Glutamatergic neuron (in vitro differentiated cells): ENCODE measurements around the gene SYPL1. TPM values are rescaled to one million over a fixed set of nuclear protein-coding genes. Genes with fewer than 3 reads are reported as not detected.

Source experiments
- DNase-seq: peaks from one replicate; pipeline ENCODE4 v3.0.0; 2022
- H3K27ac Mint-ChIP-seq: one replicate; pipeline ENCODE4 v1.8.0; 2020; ENCODE audit warnings: mild to moderate bottlenecking, mixed read lengths, inconsistent platforms; ENCODE audit not compliant: unreplicated experiment
- H3K27me3 Mint-ChIP-seq: one replicate; pipeline ENCODE4 v1.8.0; 2020; ENCODE audit warnings: mild to moderate bottlenecking, moderate library complexity, mixed read lengths, inconsistent platforms; ENCODE audit not compliant: unreplicated experiment
- H3K36me3 Mint-ChIP-seq: one replicate; pipeline ENCODE4 v1.8.0; 2020; ENCODE audit warnings: mild to moderate bottlenecking, mixed read lengths, inconsistent platforms; ENCODE audit not compliant: unreplicated experiment
- H3K4me1 Mint-ChIP-seq: one replicate; pipeline ENCODE4 v1.8.0; 2020; ENCODE audit warnings: mild to moderate bottlenecking, low read depth, mixed read lengths, inconsistent platforms; ENCODE audit not compliant: unreplicated experiment
- H3K4me3 Mint-ChIP-seq: one replicate; pipeline ENCODE4 v1.8.0; 2020; ENCODE audit warnings: mild to moderate bottlenecking, mixed read lengths, inconsistent platforms; ENCODE audit not compliant: unreplicated experiment
- H3K9me3 Mint-ChIP-seq: one replicate; pipeline ENCODE4 v1.8.0; 2020; ENCODE audit warnings: mild to moderate bottlenecking, moderate library complexity, mixed read lengths, inconsistent platforms; ENCODE audit not compliant: unreplicated experiment
- CTCF ChIP-seq: fragments of 200-600 bp; sonication (generic); IDR thresholded peaks from one replicate; pipeline ENCODE4 v1.5.0; 2021; ENCODE audit not compliant: partially characterized antibody, unreplicated experiment
- total RNA-seq: library from RNA; stranded (reverse); fragmentation: NEBNext Ultra II Directional; extraction: Animal tissue kit (Norgen Biotek cat#: 25700); gene quantifications from one replicate; pipeline ENCODE4 v1.2.1, GENCODE V29; 2021; ENCODE audit not compliant: unreplicated experiment

SYPL1 gene
- total RNA-seq, 1 donor from 2014 or later = 10.0 TPM

- DNase-seq = no peak
- no peaks in the 10 kb centered on the region for H3K9me3 Mint-ChIP-seq
- no peaks in the 10 kb centered on the region for H3K27me3 Mint-ChIP-seq
- no peak for TF ChIP-seq CTCF
- peaks cover 4% of the 10 kb centered on the region for H3K4me1 Mint-ChIP-seq
- H3K36me3 Mint-ChIP-seq = no peaks in the 10 kb centered on the region
- H3K27ac Mint-ChIP-seq = no peak overlapping the region
- H3K4me3 Mint-ChIP-seq = no peak overlapping the region
These were observed 64.0 kb downstream of the SYPL1 start for GRCh38 chr7:106047818-106048705.

- H3K4me1 Mint-ChIP-seq = peaks cover 9% of the 10 kb centered on the region
- H3K36me3 Mint-ChIP-seq = no peaks in the 10 kb centered on the region
- H3K4me3 Mint-ChIP-seq = no peak overlapping the region
- H3K9me3 Mint-ChIP-seq = no peaks in the 10 kb centered on the region
- no peak for DNase-seq
- peaks cover 1% of the 10 kb centered on the region for H3K27me3 Mint-ChIP-seq
- H3K27ac Mint-ChIP-seq = no peak overlapping the region
- TF ChIP-seq CTCF = no peak
These were observed 64.9 kb downstream of the SYPL1 start for GRCh38 chr7:106047184-106047583.

GRCh38 chr7:106045586-106045985 lies 66.5 kb downstream of the SYPL1 start:
- Mint-ChIP-seq H3K36me3 (no peaks in the 10 kb centered on the region), H3K4me3 (no peak overlapping the region), H3K27me3 (peaks cover 1% of the 10 kb centered on the region), H3K4me1 (peaks cover 9% of the 10 kb centered on the region), H3K9me3 (no peaks in the 10 kb centered on the region), H3K27ac (no peak overlapping the region)
- no peak for DNase-seq
- TF ChIP-seq CTCF = no peak

GRCh38 chr7:106045139-106045538 lies 67.0 kb downstream of the SYPL1 start:
- no peaks in the 10 kb centered on the region for H3K36me3 Mint-ChIP-seq
- peaks cover 1% of the 10 kb centered on the region for H3K27me3 Mint-ChIP-seq
- no peak overlapping the region for H3K4me3 Mint-ChIP-seq
- no peak for DNase-seq
- H3K9me3 Mint-ChIP-seq = no peaks in the 10 kb centered on the region
- peaks cover 9% of the 10 kb centered on the region for H3K4me1 Mint-ChIP-seq
- TF ChIP-seq CTCF = no peak
- no peak overlapping the region for H3K27ac Mint-ChIP-seq

- H3K27ac Mint-ChIP-seq = no peak overlapping the region
- no peaks in the 10 kb centered on the region for H3K36me3 Mint-ChIP-seq
- peaks cover 4% of the 10 kb centered on the region for H3K27me3 Mint-ChIP-seq
- DNase-seq = no peak
- H3K9me3 Mint-ChIP-seq = peaks cover 1% of the 10 kb centered on the region
- TF ChIP-seq CTCF = no peak
- H3K4me1 Mint-ChIP-seq = peaks cover 11% of the 10 kb centered on the region
- H3K4me3 Mint-ChIP-seq = no peak overlapping the region
These were observed 69.9 kb downstream of the SYPL1 start for GRCh38 chr7:106042196-106042611.
